H1 (cell line): ENCODE results near the gene LRRC9. TPM values are rescaled to one million over a fixed set of nuclear protein-coding genes. Genes with fewer than 3 reads are reported as not detected.

ENCODE experiments used
- CTCF ChIA-PET: fragments of 300-600 bp; sonication (Branson Sonifier 250); formaldehyde crosslinking; loops from one replicate; lab custom pipeline; 2021; ENCODE audit not compliant: partially characterized antibody; lab: Charles Lee
- POLR2A ChIA-PET: fragments of 300-600 bp; sonication (Branson Sonifier 250); formaldehyde crosslinking; loops from one replicate; lab custom pipeline; 2021; ENCODE audit warnings: inconsistent platforms; ENCODE audit not compliant: partially characterized antibody; lab: Charles Lee
- DNase-seq, 2 experiments: peaks; one replicate each; pipeline versions ENCODE4 v3.0.0 to v3.0.0-alpha.2; 2010 to 2022; ENCODE audit warnings: low spot score in 2 of 2, low read depth in 1 of 2, mixed read lengths in 1 of 2
- FAIRE-seq: peaks from 2 replicates; lab custom pipeline; 2011; peaks lifted over from hg19 to GRCh38; lab: Jason Lieb, UNC
- H2AFZ ChIP-seq: 2 replicates; pipeline ENCODE4 v1.8.1; 2012; ENCODE audit warnings: low read length, inconsistent platforms
- H2AK5ac ChIP-seq: 2 replicates; pipeline ENCODE4 v1.6.1; 2013; ENCODE audit warnings: low read depth, low read length
- H2BK120ac ChIP-seq: replicated peaks from 2 replicates; pipeline ENCODE3; 2013; ENCODE audit warnings: low read depth, low read length, inconsistent platforms
- H2BK12ac ChIP-seq: 2 replicates; pipeline ENCODE4 v1.6.1; 2013; ENCODE audit warnings: low read depth, low read length
- H2BK15ac ChIP-seq: 2 replicates; pipeline ENCODE4 v1.6.1; 2013; ENCODE audit warnings: low read length
- H2BK20ac ChIP-seq: 2 replicates; pipeline ENCODE4 v1.6.1; 2013; ENCODE audit warnings: low read length
- H2BK5ac ChIP-seq: 2 replicates; pipeline ENCODE4 v1.6.1; 2013; ENCODE audit warnings: low read depth, low read length
- H3K14ac ChIP-seq: 2 replicates; pipeline ENCODE4 v1.6.1; 2013; ENCODE audit warnings: inconsistent platforms; ENCODE audit not compliant: insufficient read length
- H3K18ac ChIP-seq: 2 replicates; pipeline ENCODE4 v1.6.1; 2013; ENCODE audit warnings: low read length; ENCODE audit errors: extremely low read depth
- H3K23ac ChIP-seq: 2 replicates; pipeline ENCODE4 v1.6.1; 2013; ENCODE audit warnings: inconsistent platforms; ENCODE audit not compliant: insufficient read length
- H3K23me2 ChIP-seq: 2 replicates; pipeline ENCODE4 v1.6.1; 2013; ENCODE audit warnings: low read depth, low read length
- H3K27ac ChIP-seq: 2 replicates; pipeline ENCODE4 v1.6.1; 2011; ENCODE audit warnings: low read depth, low read length, inconsistent platforms
- H3K27me3 ChIP-seq, 4 experiments: replicated peaks in 1 of 4; 1 replicate in 1 of 4; 2 replicates in 3 of 4; pipeline versions ENCODE4 v1.6.1 to v1.8.1; 2011 to 2013; ENCODE audit warnings: low read length in 3 of 4, mild to moderate bottlenecking in 3 of 4, inconsistent platforms in 2 of 4, mixed read lengths in 2 of 4, moderate library complexity in 1 of 4; ENCODE audit not compliant: control insufficient read depth in 3 of 4, insufficient read depth in 3 of 4; ENCODE audit errors: extremely low read depth in 1 of 4
- H3K36me3 ChIP-seq, 4 experiments: 2 replicates each; pipeline versions ENCODE4 v1.6.1 to v1.8.1; 2011 to 2013; ENCODE audit warnings: mild to moderate bottlenecking in 4 of 4, low read length in 3 of 4, moderate library complexity in 2 of 4, control low read depth in 1 of 4, inconsistent platforms in 1 of 4; ENCODE audit not compliant: insufficient read depth in 4 of 4, control insufficient read depth in 2 of 4
- H3K4ac ChIP-seq: replicated peaks from 2 replicates; pipeline ENCODE3; 2013; ENCODE audit warnings: low read length, low read depth, mixed read lengths, inconsistent platforms; ENCODE audit not compliant: insufficient read length
- H3K4me1 ChIP-seq, 4 experiments: replicated peaks in 1 of 4; 1 replicate in 1 of 4; 2 replicates in 3 of 4; pipeline versions ENCODE4 v1.6.1 to v1.8.1; 2011 to 2013; ENCODE audit warnings: low read length in 3 of 4, inconsistent platforms in 2 of 4, mixed read lengths in 1 of 4; ENCODE audit not compliant: insufficient read depth in 4 of 4, control insufficient read depth in 3 of 4
- H3K4me2 ChIP-seq, 2 experiments: 2 replicates each; pipeline versions ENCODE4 v1.6.1 to v1.8.1; 2011 to 2013; ENCODE audit warnings: low read depth in 2 of 2, low read length in 2 of 2, control low read depth in 1 of 2, inconsistent platforms in 1 of 2, mild to moderate bottlenecking in 1 of 2; ENCODE audit not compliant: insufficient read depth in 1 of 2
- H3K4me3 ChIP-seq, 4 experiments: fragments of 200-600, 300-600 bp in 1 of 4; sonication (generic), shearing (Covaris generic), sonication (Bioruptor Twin) in 1 of 4; 2 replicates each; pipeline versions ENCODE4 v1.5.1 to v1.8.1; 2011 to 2016; ENCODE audit warnings: low read length in 4 of 4, low read depth in 3 of 4, control low read depth in 2 of 4, inconsistent platforms in 2 of 4, mild to moderate bottlenecking in 2 of 4, mixed read lengths in 1 of 4, moderate library complexity in 1 of 4; ENCODE audit not compliant: insufficient read depth in 2 of 4; ENCODE audit errors: extremely low read depth in 1 of 4
- H3K56ac ChIP-seq: replicated peaks from 2 replicates; pipeline ENCODE3; 2013; ENCODE audit warnings: low read depth, mild to moderate bottlenecking, mixed read lengths, low read length, inconsistent platforms; ENCODE audit not compliant: insufficient read length
- H3K79me1 ChIP-seq: 2 replicates; pipeline ENCODE4 v1.6.1; 2013; ENCODE audit warnings: low read depth, low read length, control low read depth
- H3K79me2 ChIP-seq, 2 experiments: 2 replicates each; pipeline versions ENCODE4 v1.6.1 to v1.8.1; 2012 to 2013; ENCODE audit warnings: low read length in 2 of 2, mild to moderate bottlenecking in 2 of 2, inconsistent platforms in 1 of 2; ENCODE audit not compliant: insufficient read depth in 2 of 2, control insufficient read depth in 1 of 2
- H3K9ac ChIP-seq, 4 experiments: replicated peaks in 1 of 4; 1 replicate in 1 of 4; 2 replicates in 3 of 4; pipeline versions ENCODE4 v1.6.1 to v1.8.1; 2011 to 2013; ENCODE audit warnings: low read depth in 3 of 4, low read length in 3 of 4, control low read depth in 2 of 4, mild to moderate bottlenecking in 2 of 4, moderate library complexity in 2 of 4, inconsistent platforms in 1 of 4; ENCODE audit errors: extremely low read depth in 1 of 4
- H3K9me3 ChIP-seq, 2 experiments: 2 replicates each; pipeline versions ENCODE4 v1.6.1 to v1.8.1; 2012 to 2013; ENCODE audit warnings: mild to moderate bottlenecking in 2 of 2, moderate library complexity in 2 of 2, control low read depth in 1 of 2, inconsistent platforms in 1 of 2, low read depth in 1 of 2, low read length in 1 of 2, mixed read lengths in 1 of 2; ENCODE audit not compliant: insufficient read depth in 2 of 2
- H4K20me1 ChIP-seq, 2 experiments: replicated peaks in 1 of 2; 2 replicates each; pipeline versions ENCODE3 to v1.8.1; 2011 to 2013; ENCODE audit warnings: inconsistent platforms in 2 of 2, low read length in 2 of 2, mild to moderate bottlenecking in 1 of 2; ENCODE audit not compliant: insufficient read depth in 2 of 2, control insufficient read depth in 1 of 2
- H4K5ac ChIP-seq: 2 replicates; pipeline ENCODE4 v1.6.1; 2013; ENCODE audit warnings: low read length, low read depth, mixed read lengths, inconsistent platforms; ENCODE audit not compliant: insufficient read length
- H4K8ac ChIP-seq: 2 replicates; pipeline ENCODE4 v1.8.0; 2013; ENCODE audit warnings: mild to moderate bottlenecking, moderate library complexity, low read length, inconsistent platforms; ENCODE audit not compliant: insufficient read depth; ENCODE audit errors: extremely low read depth
- H4K91ac ChIP-seq: replicated peaks from 2 replicates; pipeline ENCODE3; 2013; ENCODE audit warnings: low read length, mixed read lengths, inconsistent platforms; ENCODE audit not compliant: insufficient read length
- EP300 ChIP-seq, 2 experiments: IDR thresholded peaks; 1 replicate in 1 of 2; 2 replicates in 1 of 2; pipeline ENCODE4 v1.6.1; 2011 to 2012; ENCODE audit warnings: low read depth in 2 of 2, low read length in 2 of 2, mild to moderate bottlenecking in 2 of 2, borderline replicate concordance in 1 of 2, inconsistent platforms in 1 of 2, moderate library complexity in 1 of 2
- KDM4A ChIP-seq: IDR thresholded peaks from one replicate; pipeline ENCODE4 v1.7.1; 2012; ENCODE audit warnings: low read depth, mild to moderate bottlenecking, moderate library complexity, low read length, inconsistent platforms; ENCODE audit not compliant: severe bottlenecking
- RFX5 ChIP-seq: IDR thresholded peaks from 2 replicates; pipeline ENCODE4 v1.6.1; 2011; ENCODE audit warnings: low read depth, low read length, improper control_type of control experiment, borderline replicate concordance
- SIX5 ChIP-seq: IDR thresholded peaks from 2 replicates; pipeline ENCODE4 v1.6.1; 2011; ENCODE audit warnings: mild to moderate bottlenecking, low read depth, low read length
- WGBS, 2 experiments: shearing (Covaris generic) in 1 of 2; methylation state at CpG; one replicate each; pipeline versions ENCODE4 v1.1.6 to v1.1.7; 2013 to 2015; ENCODE audit warnings: low lambda C conversion rate in 2 of 2, mixed read lengths in 2 of 2, inconsistent platforms in 1 of 2, low coverage in 1 of 2, missing lambda C conversion rate in 1 of 2; ENCODE audit not compliant: insufficient replicate concordance in 2 of 2, insufficient coverage in 1 of 2, insufficient read length in 1 of 2; ENCODE audit errors: extremely low coverage in 1 of 2, missing lambda C conversion rate in 1 of 2; 5-methylcytosine and 5-hydroxymethylcytosine counted together
- polyA plus RNA-seq, 7 experiments: library from polyadenylated mRNA; depleted of rRNA in 3 of 7; stranded (reverse) in 5 of 7; unstranded in 2 of 7; fragments of >200 nt in 5 of 7; fragments of 200-250 nt in 2 of 7; gene quantifications; 1 replicate in 5 of 7; 2 replicates in 1 of 7; 4 replicates in 1 of 7; pipeline versions ENCODE4 v1.2.1 to v1.2.3, GENCODE V29; 2011 to 2013; ENCODE audit warnings: missing spikeins in 2 of 7, mixed read lengths in 2 of 7
- total RNA-seq: library from RNA; stranded (reverse); fragmentation: NEBNext Ultra II Directional; extraction: Animal tissue kit (Norgen Biotek cat#: 25700); gene quantifications from 2 replicates; pipeline ENCODE4 v1.2.1, GENCODE V29; 2021
- TF ChIP-seq, protein P1 (sequence below): IDR thresholded peaks from 2 replicates; pipeline ENCODE4 v1.6.1; 2012; ENCODE audit warnings: inconsistent platforms

LRRC9 gene
- total and polyA plus RNA-seq, 2 of the 8 experiments (the other 6 are each of a cell fraction or from before 2014, with no cell fraction given), result 0.12 to 0.84 TPM

DNA sequence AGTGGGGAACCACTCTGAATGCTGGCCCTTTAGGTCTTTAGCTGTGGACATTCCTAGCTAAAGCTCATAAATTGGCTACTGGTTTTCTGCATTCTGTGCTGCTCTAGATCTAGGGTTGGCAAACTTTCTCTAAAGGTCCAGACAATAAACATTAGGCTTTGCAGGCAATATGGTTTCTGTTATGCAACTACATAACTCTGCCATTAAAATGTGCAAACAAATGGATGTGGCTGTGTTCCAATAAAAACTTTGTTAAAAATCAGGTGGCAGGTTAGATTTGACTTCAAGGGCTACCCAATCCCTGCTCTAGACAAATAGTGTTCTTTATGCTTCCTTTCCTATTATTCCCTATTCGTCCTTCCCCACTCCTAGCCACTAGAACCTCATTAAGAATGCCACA is 6.8 kb upstream of the LRRC9 start:
- no peak overlapping the region for H3K4me2 ChIP-seq
- H4K8ac ChIP-seq, result no peak overlapping the region
- no peak overlapping the region for H3K4ac ChIP-seq
- no peak overlapping the region for H4K5ac ChIP-seq
- no peak overlapping the region for H2BK20ac ChIP-seq
- no peak overlapping the region for H2BK12ac ChIP-seq
- no peak overlapping the region for H3K27ac ChIP-seq
- FAIRE-seq, result no peak
- no peaks in the 10 kb centered on the region for H3K36me3 ChIP-seq
- H3K4me1 ChIP-seq, result no peaks in the 10 kb centered on the region
- no peak overlapping the region for H2BK15ac ChIP-seq
- H2AK5ac ChIP-seq, result no peak overlapping the region
- no peak overlapping the region for H2AFZ ChIP-seq
- no peaks in the 10 kb centered on the region; the same call in 1 of the 2 replicates for H3K23me2 ChIP-seq
- H3K79me1 ChIP-seq, result no peaks in the 10 kb centered on the region
- no peak for DNase-seq
- no peaks in the 10 kb centered on the region for H3K27me3 ChIP-seq
- no peak overlapping the region for H3K9ac ChIP-seq
- no peaks in the 10 kb centered on the region for H3K79me2 ChIP-seq
- H3K9me3 ChIP-seq, result no peaks in the 10 kb centered on the region
- WGBS, 2 experiments, result 71% methylated on average over 1 of the region's 1 CpG; no CpG with 5 or more reads in 1 of the 2 experiments
- TF ChIP-seq, protein P1, sequence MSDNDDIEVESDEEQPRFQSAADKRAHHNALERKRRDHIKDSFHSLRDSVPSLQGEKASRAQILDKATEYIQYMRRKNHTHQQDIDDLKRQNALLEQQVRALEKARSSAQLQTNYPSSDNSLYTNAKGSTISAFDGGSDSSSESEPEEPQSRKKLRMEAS, result no peak
- TF ChIP-seq RFX5, result no peak
- TF ChIP-seq KDM4A, result no peak
- no peak for TF ChIP-seq SIX5
- no peak for TF ChIP-seq EP300 (IDR thresholded peaks at IDR 0.05; ENCODE audit: borderline replicate concordance in 1 of 2, low read depth in 2 of 2, low read length in 2 of 2)
- H3K56ac ChIP-seq, result no peak overlapping the region
- no peak overlapping the region for H3K4me3 ChIP-seq
- no peaks in the 10 kb centered on the region for H4K20me1 ChIP-seq
- H2BK120ac ChIP-seq, result no peak overlapping the region
- no peak overlapping the region for H3K23ac ChIP-seq
- H4K91ac ChIP-seq, result no peak overlapping the region
- CTCF ChIA-PET, result interaction anchor here (0.7 to 2.3 kb wide), 3 partner anchors 132 to 694 kb away, joined by 3 to 9 read pairs (median 4); no protein-coding TSS in a partner anchor
- H2BK5ac ChIP-seq, result no peak overlapping the region
- no peak overlapping the region for H3K18ac ChIP-seq
- H3K14ac ChIP-seq, result no peak overlapping the region
- POLR2A ChIA-PET, result no interaction called here
